K562 (cell line): ENCODE data around the gene MAGIX. TPM values are rescaled to one million over a fixed set of nuclear protein-coding genes. Genes with fewer than 3 reads are reported as not detected.
A peak's percentile ranks its signal among the peaks of the same experiment; 100 is the strongest.

Experiments used
- ATAC-seq: fragments of 200-7000 bp; cut with Tn5 transposase; 3 replicates; pipeline ENCODE4 v1.9.1; 2020; ENCODE audit warnings: moderate library complexity
- BruUV-seq: library from RNA; stranded (reverse); fragments of 400-500 nt; replicated peaks from 2 replicates; lab custom pipeline; 2021; lab: Mats Ljungman, UMichigan
- CTCF ChIA-PET: fragments of 300-600 bp; formaldehyde crosslinking; extraction: SDS; loops from one replicate; lab custom pipeline; 2021; ENCODE audit warnings: low intra/inter-chr PET ratio; lab: Yijun Ruan, JAX
- POLR2A ChIA-PET: fragments of 300-600, 350-650 bp; sonication (Branson Sonifier 250); formaldehyde crosslinking; extraction: SDS; loops from one replicate; lab custom pipeline; 2021; ENCODE audit warnings: antibody characterized with exemption, inconsistent platforms; lab: Yijun Ruan, JAX
- DNase-seq, 4 experiments: peaks; one replicate each; pipeline versions ENCODE4 v3.0.0 to v3.0.0-alpha.2; 2011 to 2018; ENCODE audit warnings: low spot score in 3 of 4, mixed read lengths in 3 of 4; ENCODE audit errors: extremely low read depth in 1 of 4
- FAIRE-seq: peaks from 2 replicates; lab custom pipeline; 2011; peaks lifted over from hg19 to GRCh38; lab: Jason Lieb, UNC
- H2AFZ ChIP-seq: 2 replicates; pipeline ENCODE4 v1.6.0; 2011; ENCODE audit warnings: low read depth, low read length, control low read depth, inconsistent platforms
- H3K27ac ChIP-seq: fragments of 200-600 bp; 3 replicates; pipeline ENCODE4 v1.8.0; 2011; ENCODE audit warnings: low read depth, mild to moderate bottlenecking, control low read depth, inconsistent platforms, low read length, moderate library complexity, mixed read lengths; ENCODE audit errors: extremely low read depth
- H3K27me3 ChIP-seq, 2 experiments: fragments of 300-600 bp in 1 of 2; 2 replicates in 1 of 2; 3 replicates in 1 of 2; pipeline versions ENCODE4 v1.6.0 to v1.8.0; 2011; ENCODE audit warnings: inconsistent platforms in 2 of 2, low read length in 2 of 2, mild to moderate bottlenecking in 1 of 2, mixed read lengths in 1 of 2, moderate library complexity in 1 of 2; ENCODE audit not compliant: control insufficient read depth in 2 of 2, insufficient read depth in 2 of 2
- H3K36me3 ChIP-seq: fragments of 300-600 bp; 3 replicates; pipeline ENCODE4 v1.8.0; 2011; ENCODE audit warnings: mild to moderate bottlenecking, low read length, inconsistent platforms; ENCODE audit not compliant: control insufficient read depth, insufficient read depth
- H3K4me1 ChIP-seq, 2 experiments: fragments of 200-600 bp in 1 of 2; replicated peaks in 1 of 2; 2 replicates in 1 of 2; 3 replicates in 1 of 2; pipeline versions ENCODE4 v1.5.1 to v1.8.0; 2011; ENCODE audit warnings: inconsistent platforms in 2 of 2, low read length in 2 of 2, mild to moderate bottlenecking in 1 of 2, mixed read lengths in 1 of 2, moderate library complexity in 1 of 2; ENCODE audit not compliant: control insufficient read depth in 2 of 2, insufficient read depth in 2 of 2
- H3K4me2 ChIP-seq: 2 replicates; pipeline ENCODE4 v1.6.1; 2011; ENCODE audit warnings: low read length, control low read depth, inconsistent platforms, mixed read lengths; ENCODE audit not compliant: insufficient read depth
- H3K4me3 ChIP-seq: fragments of 200-600 bp; sonication (generic), shearing (Covaris generic); 2 replicates; pipeline ENCODE4 v1.5.1; 2016; ENCODE audit warnings: control low read depth, inconsistent platforms
- H3K79me2 ChIP-seq: fragments of 200-600 bp; 3 replicates; pipeline ENCODE4 v1.8.0; 2011; ENCODE audit warnings: low read length, inconsistent platforms; ENCODE audit not compliant: control insufficient read depth, insufficient read depth
- H3K9ac ChIP-seq, 2 experiments: 2 replicates each; pipeline versions ENCODE4 v1.6.0 to v1.6.1; 2011; ENCODE audit warnings: low read depth in 2 of 2, low read length in 2 of 2, control low read depth in 1 of 2, inconsistent platforms in 1 of 2, mild to moderate bottlenecking in 1 of 2, mixed read lengths in 1 of 2; ENCODE audit not compliant: insufficient read depth in 1 of 2
- H3K9me1 ChIP-seq: one replicate; pipeline ENCODE4 v1.6.0; 2011; ENCODE audit warnings: inconsistent platforms, mild to moderate bottlenecking, low read length, moderate library complexity; ENCODE audit not compliant: control insufficient read depth, insufficient read depth
- H3K9me3 ChIP-seq: replicated peaks from 2 replicates; pipeline ENCODE4 v1.5.1; 2011; ENCODE audit warnings: low read depth, low read length, inconsistent platforms; ENCODE audit not compliant: control insufficient read depth, insufficient read depth
- H4K20me1 ChIP-seq: replicated peaks from 2 replicates; pipeline ENCODE4 v1.6.1; 2011; ENCODE audit warnings: low read length, inconsistent platforms, mixed read lengths; ENCODE audit not compliant: control insufficient read depth, insufficient read depth
- EGR1 ChIP-seq: fragments of 450-650 bp; conservative IDR thresholded peaks from 2 replicates; pipeline ENCODE4 v1.6.1; 2017; ENCODE audit warnings: mild to moderate bottlenecking
- SIN3B ChIP-seq: fragments of 450-650 bp; IDR thresholded peaks from 2 replicates; pipeline ENCODE4 v1.6.1; 2017; ENCODE audit warnings: low read depth, mild to moderate bottlenecking, moderate library complexity
- SMC3 ChIP-seq: conservative IDR thresholded peaks from 2 replicates; pipeline ENCODE4 v1.6.1; 2011; ENCODE audit warnings: low read depth, low read length, improper control_type of control experiment; ENCODE audit not compliant: insufficient read depth
- TAL1 ChIP-seq: fragments of 450-650 bp; IDR thresholded peaks from 2 replicates; pipeline ENCODE4 v1.6.1; 2016; ENCODE audit warnings: mild to moderate bottlenecking
- TEAD2 ChIP-seq: fragments of 450-650 bp; IDR thresholded peaks from 2 replicates; pipeline ENCODE4 v1.6.1; 2016; ENCODE audit warnings: missing genetic modification characterization, control low read depth, missing compliant biosample characterization
- THRA ChIP-seq: fragments of 450-650 bp; IDR thresholded peaks from 2 replicates; pipeline ENCODE4 v1.6.1; 2017; ENCODE audit warnings: mild to moderate bottlenecking, moderate library complexity
- TSC22D4 ChIP-seq: fragments of 450-650 bp; IDR thresholded peaks from 2 replicates; pipeline ENCODE4 v1.6.1; 2016; ENCODE audit warnings: missing genetic modification characterization, missing biosample characterization, control low read depth
- ZNF12 ChIP-seq: sonication (generic); formaldehyde crosslinking; IDR thresholded peaks from 2 replicates; pipeline ENCODE4 v1.4.0; 2020; ENCODE audit warnings: mild to moderate bottlenecking, missing genetic modification reagents
- ZNF146 ChIP-seq: IDR thresholded peaks from one replicate; pipeline ENCODE4 v1.6.1; 2018; ENCODE audit warnings: missing compliant biosample characterization; ENCODE audit not compliant: unreplicated experiment
- ZNF518B ChIP-seq: fragments of 250-450 bp; sonication (Bioruptor Pico); IDR thresholded peaks from 2 replicates; pipeline ENCODE4 v1.5.0; 2021; ENCODE audit warnings: mild to moderate bottlenecking, moderate library complexity
- ZNF764 ChIP-seq: fragments of 250-450 bp; sonication (Bioruptor Pico); IDR thresholded peaks from 2 replicates; pipeline ENCODE4 v1.4.0; 2020; ENCODE audit warnings: low read depth, mild to moderate bottlenecking, moderate library complexity
- ZNF766 ChIP-seq: fragments of 200-800 bp; sonication (Bioruptor generic); conservative IDR thresholded peaks from 2 replicates; pipeline ENCODE4 v1.6.1; 2016; ENCODE audit warnings: missing genetic modification characterization, missing compliant biosample characterization
- ZNF785 ChIP-seq: fragments of 250-450 bp; sonication (Bioruptor Pico); IDR thresholded peaks from 2 replicates; pipeline ENCODE4 v1.4.0; 2020; ENCODE audit warnings: mild to moderate bottlenecking
- WGBS: fragments of 100-300 bp; shearing (Covaris generic); methylation state at CpG from one replicate; pipeline ENCODE4 v1.1.6; 2016; ENCODE audit warnings: low coverage, mixed read lengths; ENCODE audit not compliant: insufficient coverage; ENCODE audit errors: missing lambda C conversion rate; 5-methylcytosine and 5-hydroxymethylcytosine counted together
- in situ Hi-C: fragments of 300-500 bp; cut with MboI; formaldehyde crosslinking; loops from 4 replicates; pipeline ENCODE4 v1.15.0; 2018; ENCODE audit warnings: inconsistent platforms, mixed read lengths
- intact Hi-C: fragments of 100-400 bp; cut with micrococcal nuclease; formaldehyde crosslinking; loops from 2 replicates; pipeline ENCODE4 v1.14.2; 2022
- polyA plus RNA-seq, 8 experiments: library from polyadenylated mRNA; depleted of rRNA in 4 of 8; stranded (reverse) in 5 of 8; unstranded in 3 of 8; fragments of >200 nt; fragmentation: Nextera tagmentation in 2 of 8; fragmentation: Illumina TruSeq in 1 of 8; extraction: Ambion mirVana in 2 of 8; extraction: Trizol in 1 of 8; gene quantifications; 2 replicates each; pipeline versions ENCODE4 v1.2.1 to v1.2.3, GENCODE V29; 2011 to 2014; ENCODE audit warnings: inconsistent platforms in 1 of 8, missing spikeins in 1 of 8
- total RNA-seq, 7 experiments: library from RNA; depleted of rRNA in 6 of 7; stranded (reverse); fragments of >200 nt in 6 of 7; fragmentation: Illumina TruSeq in 2 of 7; extraction: Trizol in 2 of 7; gene quantifications; 2 replicates each; pipeline versions ENCODE4 v1.2.1 to v1.2.3, GENCODE V29; 2011 to 2021; ENCODE audit warnings: low replicate concordance in 1 of 7
- TF ChIP-seq, protein P1 (sequence below): sonication (generic); formaldehyde crosslinking; IDR thresholded peaks from 2 replicates; pipeline ENCODE4 v1.8.0; 2023; ENCODE audit warnings: mild to moderate bottlenecking, missing genetic modification reagents

Gene MAGIX
- total and polyA plus RNA-seq, 9 of the 15 experiments (the other 6 are each of a cell fraction or from before 2014, with no cell fraction given): 0.08 to 3.5 (median 0.47) TPM

GRCh38 chrX:49117581-49117980 lies 45.0 kb upstream of the MAGIX start:
- Histone ChIP-seq H4K20me1 (no peaks in the 10 kb centered on the region), H3K9me3 (no peaks in the 10 kb centered on the region), H3K4me1 (peaks cover 0 to 9% of the 10 kb centered on the region in 2 experiments; a peak in 4 of 5 replicates), H3K9me1 (no peaks in the 10 kb centered on the region), H2AFZ (no peak overlapping the region), H3K27me3 (no peaks in the 10 kb centered on the region), H3K9ac (peak overlapping the region in 1 of 2 experiments; percentile 45; a peak in 1 of 4 replicates), H3K4me3 (no peak overlapping the region), H3K36me3 (peaks cover 80% of the 10 kb centered on the region), H3K4me2 (no peak overlapping the region), H3K79me2 (peaks cover 5% of the 10 kb centered on the region), H3K27ac (no peak overlapping the region)
- ATAC-seq: no peak
- DNase-seq: no peak
- intact Hi-C loops: no loop called here
- in situ Hi-C loops: no loop called here
- BruUV-seq: no TSS peak
- ChIA-PET CTCF (no interaction called here), POLR2A (interaction anchor here (0.6 kb wide), 1 partner anchor 60 kb away, joined by 3 read pairs; no protein-coding TSS in a partner anchor)
- TF ChIP-seq, protein P1, sequence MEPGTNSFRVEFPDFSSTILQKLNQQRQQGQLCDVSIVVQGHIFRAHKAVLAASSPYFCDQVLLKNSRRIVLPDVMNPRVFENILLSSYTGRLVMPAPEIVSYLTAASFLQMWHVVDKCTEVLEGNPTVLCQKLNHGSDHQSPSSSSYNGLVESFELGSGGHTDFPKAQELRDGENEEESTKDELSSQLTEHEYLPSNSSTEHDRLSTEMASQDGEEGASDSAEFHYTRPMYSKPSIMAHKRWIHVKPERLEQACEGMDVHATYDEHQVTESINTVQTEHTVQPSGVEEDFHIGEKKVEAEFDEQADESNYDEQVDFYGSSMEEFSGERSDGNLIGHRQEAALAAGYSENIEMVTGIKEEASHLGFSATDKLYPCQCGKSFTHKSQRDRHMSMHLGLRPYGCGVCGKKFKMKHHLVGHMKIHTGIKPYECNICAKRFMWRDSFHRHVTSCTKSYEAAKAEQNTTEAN (CRISPR knock-in tag): no peak
- TF ChIP-seq TAL1: no peak
- TF ChIP-seq ZNF764 (CRISPR knock-in tag): no peak
- TF ChIP-seq ZNF518B (CRISPR knock-in tag): no peak
- TF ChIP-seq ZNF12 (CRISPR knock-in tag): no peak
- no peak for TF ChIP-seq TSC22D4 (tag)
- TF ChIP-seq THRA: no peak
- TF ChIP-seq SMC3: no peak
- no peak for TF ChIP-seq ZNF785
- TF ChIP-seq ZNF766 (CRISPR knock-in tag): no peak
- TF ChIP-seq TEAD2: no peak
- TF ChIP-seq EGR1: no peak
- no peak for TF ChIP-seq ZNF146 (CRISPR knock-in tag)
- no peak for TF ChIP-seq SIN3B
- no peak for FAIRE-seq
- WGBS: 60% methylated on average over 3 of the region's 6 CpGs
